ENCODE data around the gene NELFA.
A peak's percentile ranks its signal among the peaks of the same experiment; 100 is the strongest.

Gene NELFA

GRCh38 chr4:1993718-1994516 is 14.9 kb downstream of the NELFA start:
- DNase-seq: peak; percentile 13

GRCh38 chr4:1993169-1993516 is 15.6 kb downstream of the NELFA start:
- no peak for DNase-seq

- DNase-seq: no peak
These were observed 16.2 kb downstream of the NELFA start for GRCh38 chr4:1992468-1993168.

- no peak for DNase-seq
These were observed 17.0 kb downstream of the NELFA start for GRCh38 chr4:1991596-1992434.

- DNase-seq: no peak
These were observed 17.7 kb downstream of the NELFA start for GRCh38 chr4:1991087-1991486.

GRCh38 chr4:1990676-1991075 is 18.1 kb downstream of the NELFA start:
- DNase-seq: no peak

GRCh38 chr4:1990348-1990645 is 18.5 kb downstream of the NELFA start:
- DNase-seq: no peak

GRCh38 chr4:1989533-1990347 is 19.0 kb downstream of the NELFA start:
- DNase-seq: no peak

- no peak for DNase-seq
These were observed 20.4 kb downstream of the NELFA start for GRCh38 chr4:1988327-1988724.

- DNase-seq: no peak
These were observed 20.9 kb downstream of the NELFA start for GRCh38 chr4:1987721-1988326.

GRCh38 chr4:1987296-1987695 is 21.5 kb downstream of the NELFA start:
- DNase-seq: no peak

GRCh38 chr4:1986578-1987210 is 22.1 kb downstream of the NELFA start:
- no peak for DNase-seq

- DNase-seq: no peak
These were observed 22.8 kb downstream of the NELFA start for GRCh38 chr4:1985780-1986577.

- DNase-seq: no peak
These were observed 23.5 kb downstream of the NELFA start for GRCh38 chr4:1985294-1985693.

GRCh38 chr4:1984406-1985191 is 24.2 kb downstream of the NELFA start:
- no peak for DNase-seq

- no peak for DNase-seq
These were observed 24.8 kb downstream of the NELFA start for GRCh38 chr4:1983846-1984405.

- no peak for DNase-seq
These were observed 25.5 kb downstream of the NELFA start for GRCh38 chr4:1983053-1983845.

GRCh38 chr4:1982124-1983052 is 26.4 kb downstream of the NELFA start:
- no peak for DNase-seq
